RPMI7951 (cell line): ENCODE measurements around the gene SSX2IP. TPM values are rescaled to one million over a fixed set of nuclear protein-coding genes. Genes with fewer than 3 reads are reported as not detected.
"Not testable (repeated sequence)": the region's sequence is repeated elsewhere in the genome, so short reads cannot be mapped to it uniquely, and the experiment has no call there.

Source experiments
- DNase-seq: peaks from one replicate; pipeline ENCODE4 v3.0.0-alpha.2; 2012; ENCODE audit warnings: low read depth
- total RNA-seq: library from RNA; depleted of rRNA; stranded (reverse); fragments of >200 nt; shearing (Covaris generic); gene quantifications from 2 replicates; pipeline ENCODE4 v1.2.3, GENCODE V29; 2014; rRNA removed

Gene SSX2IP
- total RNA-seq, result 14.9 and 21.3 TPM in 2 replicates

GRCh38 chr1:84690397-84691121 is at the start of gene SSX2IP:
Gene SSX2IP, minus strand, starts transcription at chr1:84690461. Its CDS starts 19,242 bp downstream, at chr1:84671219.
- peak; percentile 96 for DNase-seq

GRCh38 chr1:84738237-84738636 is 48.0 kb upstream of the SSX2IP start:
- no peak for DNase-seq

GRCh38 chr1:84737590-84737989 is 47.3 kb upstream of the SSX2IP start:
- no peak for DNase-seq

- DNase-seq, result no peak
Observed at GRCh38 chr1:84736944-84737343, 46.7 kb upstream of the SSX2IP start.

GRCh38 chr1:84736445-84736844 is 46.2 kb upstream of the SSX2IP start:
- DNase-seq, result no peak

- DNase-seq, result no peak
Observed at GRCh38 chr1:84735483-84735882, 45.2 kb upstream of the SSX2IP start.

GRCh38 chr1:84732520-84732919 is 42.3 kb upstream of the SSX2IP start:
- no peak for DNase-seq

- DNase-seq, result no peak
Observed at GRCh38 chr1:84731519-84731918, 41.3 kb upstream of the SSX2IP start.

- DNase-seq, result not testable (repeated sequence)
Observed at GRCh38 chr1:84727711-84728110, 37.5 kb upstream of the SSX2IP start.

- no peak for DNase-seq
Observed at GRCh38 chr1:84726593-84727499, 36.6 kb upstream of the SSX2IP start.

GRCh38 chr1:84724128-84724860 is 34.0 kb upstream of the SSX2IP start:
- no peak for DNase-seq

GRCh38 chr1:84722794-84723193 is 32.5 kb upstream of the SSX2IP start:
- no peak for DNase-seq

GRCh38 chr1:84721872-84722271 is 31.6 kb upstream of the SSX2IP start:
- not testable (repeated sequence) for DNase-seq

GRCh38 chr1:84721152-84721551 is 30.9 kb upstream of the SSX2IP start:
- DNase-seq, result peak; percentile 32

- no peak for DNase-seq
Observed at GRCh38 chr1:84720221-84720780, 30.0 kb upstream of the SSX2IP start.

GRCh38 chr1:84719543-84720217 is 29.4 kb upstream of the SSX2IP start:
- DNase-seq, result no peak

- no peak for DNase-seq
Observed at GRCh38 chr1:84715342-84716019, 25.2 kb upstream of the SSX2IP start.

- peak; percentile 65 for DNase-seq
Observed at GRCh38 chr1:84712276-84712874, 22.1 kb upstream of the SSX2IP start.

- no peak for DNase-seq
Observed at GRCh38 chr1:84711869-84712268, 21.6 kb upstream of the SSX2IP start.

- DNase-seq, result no peak
Observed at GRCh38 chr1:84711121-84711520, 20.9 kb upstream of the SSX2IP start.
